ENCODE results near the gene TMEM121. TPM values are rescaled to one million over a fixed set of nuclear protein-coding genes. Genes with fewer than 3 reads are reported as not detected.
A peak's percentile ranks its signal among the peaks of the same experiment; 100 is the strongest.
"Not testable (repeated sequence)": the region's sequence is repeated elsewhere in the genome, so short reads cannot be mapped to it uniquely, and the experiment has no call there.

The TMEM121 gene
- total RNA-seq, 4 donors from 2014 or later = 3.9 to 6.7 (median 5.2) TPM

- TF ChIP-seq POLR2AphosphoS5 (IDR thresholded peaks at IDR 0.05) (no peak), EP300 (IDR thresholded peaks at IDR 0.05) (no peak), POLR2A (IDR thresholded peaks at IDR 0.05) (no peak)
- TF ChIP-seq, protein P1, sequence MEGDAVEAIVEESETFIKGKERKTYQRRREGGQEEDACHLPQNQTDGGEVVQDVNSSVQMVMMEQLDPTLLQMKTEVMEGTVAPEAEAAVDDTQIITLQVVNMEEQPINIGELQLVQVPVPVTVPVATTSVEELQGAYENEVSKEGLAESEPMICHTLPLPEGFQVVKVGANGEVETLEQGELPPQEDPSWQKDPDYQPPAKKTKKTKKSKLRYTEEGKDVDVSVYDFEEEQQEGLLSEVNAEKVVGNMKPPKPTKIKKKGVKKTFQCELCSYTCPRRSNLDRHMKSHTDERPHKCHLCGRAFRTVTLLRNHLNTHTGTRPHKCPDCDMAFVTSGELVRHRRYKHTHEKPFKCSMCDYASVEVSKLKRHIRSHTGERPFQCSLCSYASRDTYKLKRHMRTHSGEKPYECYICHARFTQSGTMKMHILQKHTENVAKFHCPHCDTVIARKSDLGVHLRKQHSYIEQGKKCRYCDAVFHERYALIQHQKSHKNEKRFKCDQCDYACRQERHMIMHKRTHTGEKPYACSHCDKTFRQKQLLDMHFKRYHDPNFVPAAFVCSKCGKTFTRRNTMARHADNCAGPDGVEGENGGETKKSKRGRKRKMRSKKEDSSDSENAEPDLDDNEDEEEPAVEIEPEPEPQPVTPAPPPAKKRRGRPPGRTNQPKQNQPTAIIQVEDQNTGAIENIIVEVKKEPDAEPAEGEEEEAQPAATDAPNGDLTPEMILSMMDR (IDR thresholded peaks at IDR 0.05) = no peak
- no peak for ATAC-seq
- H3K27ac ChIP-seq = no peak overlapping the region
- H3K4me3 ChIP-seq = no peak overlapping the region
- H3K27me3 ChIP-seq = peaks cover 23% of the 10 kb centered on the region
- no peaks in the 10 kb centered on the region for H3K36me3 ChIP-seq
- WGBS, 2 donors (ENCODE audit: low coverage in 1 of 2) = 80 to 83% methylated on average over 2 to 3 of the region's 6 CpGs
- no peaks in the 10 kb centered on the region for H3K4me1 ChIP-seq
- H3K9me3 ChIP-seq = no peaks in the 10 kb centered on the region
Observed at GRCh38 chr14:105554022-105554421, 27.6 kb downstream of the TMEM121 start.

- ATAC-seq = no peak
- no peaks in the 10 kb centered on the region for H3K36me3 ChIP-seq
- 70 to 78% methylated on average over 2 to 5 of the region's 5 CpGs for WGBS, 2 donors (ENCODE audit: low coverage in 1 of 2)
Observed at GRCh38 chr14:105554523-105554922, 28.1 kb downstream of the TMEM121 start.

GRCh38 chr14:105557671-105558070, 31.3 kb downstream of the TMEM121 start:
- H3K27me3 ChIP-seq = peaks cover 24% of the 10 kb centered on the region
- not testable (repeated sequence) for ATAC-seq, H3K36me3 ChIP-seq, H3K27ac ChIP-seq, H3K4me3 ChIP-seq, H3K4me1 ChIP-seq, H3K9me3 ChIP-seq
- 85 to 89% methylated on average over 9 to 14 of the region's 19 CpGs for WGBS, 2 donors (ENCODE audit: low coverage in 1 of 2)

More at GRCh38 chr14:105554523-105554922, 28.1 kb downstream of the TMEM121 start:
- TF ChIP-seq POLR2AphosphoS5 (IDR thresholded peaks at IDR 0.05) = no peak
- TF ChIP-seq EP300 (IDR thresholded peaks at IDR 0.05) = no peak
- no peak for TF ChIP-seq POLR2A (IDR thresholded peaks at IDR 0.05)
- TF ChIP-seq, protein P1 (IDR thresholded peaks at IDR 0.05) = no peak
- H3K4me3 ChIP-seq = no peak overlapping the region
- no peaks in the 10 kb centered on the region for H3K9me3 ChIP-seq
- H3K4me1 ChIP-seq = no peaks in the 10 kb centered on the region
- peaks cover 26% of the 10 kb centered on the region for H3K27me3 ChIP-seq
- H3K27ac ChIP-seq = no peak overlapping the region

GRCh38 chr14:105558449-105559154, 32.2 kb downstream of the TMEM121 start:
- 65 to 92% methylated on average over 2 of the region's 28 CpGs for WGBS, 2 donors (ENCODE audit: low coverage in 1 of 2)
- not testable (repeated sequence) for ATAC-seq

GRCh38 chr14:105559384-105560047, 33.1 kb downstream of the TMEM121 start:
- no CpG with 5 or more reads among the region's 49 CpGs for WGBS, 2 donors (ENCODE audit: low coverage in 1 of 2)
- H3K9me3 ChIP-seq = not testable (repeated sequence)
- ATAC-seq = peak; percentile 58

More at GRCh38 chr14:105558449-105559154, 32.2 kb downstream of the TMEM121 start:
- H3K27ac ChIP-seq, H3K4me1 ChIP-seq, H3K9me3 ChIP-seq, H3K36me3 ChIP-seq, H3K4me3 ChIP-seq: not testable (repeated sequence)
- peaks cover 24% of the 10 kb centered on the region for H3K27me3 ChIP-seq
- TF ChIP-seq, protein P1 (IDR thresholded peaks at IDR 0.05) = peak in 1 of 4 experiments; percentile 51

DNA sequence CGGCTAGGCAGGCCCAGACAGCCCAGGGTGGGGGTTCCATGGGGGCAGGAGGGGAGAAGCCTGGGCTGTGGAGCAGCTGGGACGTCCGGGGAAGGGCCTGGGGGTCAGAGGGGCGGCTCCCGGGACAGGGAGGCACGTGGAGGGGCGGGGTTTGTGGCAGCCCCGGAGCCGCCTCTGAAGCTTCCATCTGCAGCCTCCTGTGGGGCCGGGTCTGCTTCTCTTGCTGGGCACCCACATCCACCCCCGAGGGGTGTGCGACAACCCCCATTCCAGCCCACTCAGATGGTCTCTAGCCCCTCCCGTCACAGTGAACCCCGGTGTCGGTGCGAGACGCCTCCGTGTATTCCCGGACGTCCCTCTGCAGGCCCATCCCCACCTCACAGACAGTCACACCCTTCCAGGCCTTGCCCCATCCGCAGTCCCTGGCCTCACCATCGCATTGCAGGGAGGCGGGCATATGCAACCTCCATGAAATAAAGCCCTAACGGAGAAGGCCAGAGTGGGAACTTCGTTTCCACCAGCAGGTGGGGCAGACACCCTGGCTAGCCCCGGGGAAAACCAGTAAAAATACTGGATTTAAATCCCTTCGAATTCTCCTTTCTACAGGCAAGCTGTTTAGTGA, 33.8 kb downstream of the TMEM121 start:
- H3K27me3 ChIP-seq = peaks cover 20% of the 10 kb centered on the region
- not testable (repeated sequence) for H3K36me3 ChIP-seq, H3K4me3 ChIP-seq, H3K9me3 ChIP-seq, H3K4me1 ChIP-seq, H3K27ac ChIP-seq
- WGBS, 2 donors (ENCODE audit: low coverage in 1 of 2) = no CpG with 5 or more reads among the region's 27 CpGs
- ATAC-seq = peak; percentile 38

More at GRCh38 chr14:105559384-105560047, 33.1 kb downstream of the TMEM121 start:
- not testable (repeated sequence) for H3K4me1 ChIP-seq, H3K4me3 ChIP-seq, H3K27ac ChIP-seq, H3K36me3 ChIP-seq
- TF ChIP-seq, protein P1 (IDR thresholded peaks at IDR 0.05) = peak in 1 of 4 experiments; percentile 25
- peaks cover 21% of the 10 kb centered on the region for H3K27me3 ChIP-seq

DNA sequence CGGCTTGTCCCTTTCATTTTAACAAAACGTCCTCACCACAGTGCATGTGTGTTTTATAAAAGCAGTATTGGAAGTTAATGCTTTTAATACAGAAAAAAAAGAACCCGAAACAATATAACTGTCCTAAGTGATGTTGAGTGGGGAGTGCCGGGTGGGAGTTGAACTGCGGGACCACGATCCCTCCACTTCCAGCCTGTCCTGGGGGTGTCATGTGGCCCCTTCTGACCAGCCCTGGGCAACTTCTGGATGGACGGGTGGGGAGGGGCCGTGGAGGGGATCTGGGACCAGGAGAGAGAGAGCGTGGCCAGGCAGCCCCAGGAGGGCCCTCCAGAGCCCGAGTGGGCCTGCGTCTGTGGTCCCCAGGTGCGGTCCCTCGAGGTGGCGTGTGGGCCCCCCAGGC, 35.0 kb downstream of the TMEM121 start:
- not testable (repeated sequence) for H3K27me3 ChIP-seq, H3K4me3 ChIP-seq, H3K9me3 ChIP-seq, H3K27ac ChIP-seq, ATAC-seq, H3K4me1 ChIP-seq, H3K36me3 ChIP-seq
- WGBS, 2 donors (ENCODE audit: low coverage in 1 of 2) = 55% methylated on average over 4 of the region's 14 CpGs; no CpG with 5 or more reads in 1 of the 2 donors
